NCI-H82 treated with DMSO at 0.1 percent for 48 hours (cell line): ENCODE data around the gene TSEN15.
"Not testable (repeated sequence)": the region's sequence is repeated elsewhere in the genome, so short reads cannot be mapped to it uniquely, and the experiment has no call there.

Experiments used
- DNase-seq: peaks from one replicate; lab custom pipeline; 2025; ENCODE audit not compliant: unreplicated experiment; lab: John Stamatoyannopoulos, UW

TSEN15 gene

DNA sequence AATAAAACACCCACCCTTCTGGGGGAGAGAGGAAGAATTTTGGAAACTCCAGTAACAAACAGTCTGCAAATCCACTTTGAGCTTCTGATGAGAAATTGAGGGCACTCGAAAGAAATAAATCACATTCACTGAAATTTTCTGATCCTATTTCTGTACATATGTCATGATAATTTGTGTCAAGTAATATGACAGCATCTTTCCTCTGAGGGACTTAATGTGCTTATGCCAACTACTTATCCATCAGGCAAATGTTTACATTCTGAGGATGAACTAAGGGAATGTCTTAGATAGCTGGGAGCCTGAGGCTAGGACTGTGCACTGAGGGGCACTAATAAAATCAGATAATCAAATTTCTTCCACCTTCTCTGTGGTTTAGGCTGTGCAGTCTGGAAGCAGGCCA, 44.5 kb downstream of the TSEN15 start:
- DNase-seq: no peak

DNA sequence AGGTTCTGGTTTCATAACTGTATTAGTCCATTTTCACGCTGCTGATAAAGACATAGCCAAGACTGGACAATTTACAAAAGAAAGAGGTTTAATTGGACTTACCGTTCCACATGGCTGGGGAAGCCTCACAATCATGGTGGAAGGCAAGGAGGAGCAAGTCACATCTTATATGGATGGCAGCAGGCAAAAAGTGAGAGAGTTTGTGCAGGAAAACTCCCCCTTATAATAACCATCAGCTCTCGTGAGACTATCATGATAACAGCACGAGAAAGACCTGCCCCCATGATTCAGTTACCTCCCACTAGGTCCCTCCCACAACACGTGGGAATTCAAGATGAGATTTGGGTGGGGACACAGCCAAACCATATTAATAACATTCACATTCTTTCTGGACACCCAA, 45.0 kb downstream of the TSEN15 start:
- not testable (repeated sequence) for DNase-seq

- no peak for DNase-seq
Measured at GRCh38 chr1:184101141-184101540, 49.6 kb downstream of the TSEN15 start.

- no peak for DNase-seq
Measured at GRCh38 chr1:184101571-184101970, 50.0 kb downstream of the TSEN15 start.

DNA sequence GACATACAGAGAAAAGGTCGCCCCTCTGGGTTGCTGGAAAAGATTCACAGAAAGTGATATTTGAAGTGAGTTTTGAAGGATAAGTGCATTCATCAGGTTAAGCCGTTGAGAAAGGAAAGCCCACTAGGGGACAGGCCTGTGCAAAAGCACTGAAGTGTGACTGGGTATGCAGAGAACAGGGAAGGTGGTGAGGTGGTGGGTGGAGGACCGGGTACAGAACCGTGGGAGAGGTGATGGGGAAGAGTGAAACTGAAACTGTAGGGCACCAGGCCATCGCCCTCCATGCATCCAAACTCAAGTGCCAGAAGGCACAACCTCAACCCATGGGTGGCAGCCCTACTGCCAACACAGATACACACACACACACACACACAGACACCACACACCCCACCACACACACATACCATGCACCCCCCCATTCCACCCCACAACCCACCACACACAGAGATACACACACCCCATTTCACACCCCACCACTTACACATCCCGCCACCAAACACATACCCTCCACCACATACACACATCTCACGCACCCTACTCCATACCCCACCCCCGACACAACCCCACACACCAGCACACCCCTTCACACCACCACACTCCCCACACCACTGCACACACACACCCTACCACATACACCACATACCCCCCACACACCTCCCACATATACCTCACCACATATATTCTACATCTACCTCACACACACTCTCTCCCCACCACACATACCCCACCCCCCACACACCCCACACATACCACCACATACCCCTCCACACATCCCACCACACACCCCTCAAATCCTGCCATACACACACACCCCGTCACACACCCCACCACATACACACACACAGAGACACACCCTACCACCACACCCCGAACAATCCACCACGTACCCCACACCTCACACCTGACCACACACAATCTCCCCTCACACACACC, 59.0 kb downstream of the TSEN15 start:
- no peak for DNase-seq

- no peak for DNase-seq
Measured at GRCh38 chr1:184112176-184112948, 60.8 kb downstream of the TSEN15 start.

- DNase-seq: no peak
Measured at GRCh38 chr1:184113251-184113650, 61.7 kb downstream of the TSEN15 start.

- no peak for DNase-seq
Measured at GRCh38 chr1:184114818-184115398, 63.4 kb downstream of the TSEN15 start.

GRCh38 chr1:184116287-184116686, 64.8 kb downstream of the TSEN15 start:
- no peak for DNase-seq

GRCh38 chr1:184118046-184118445, 66.5 kb downstream of the TSEN15 start:
- DNase-seq: no peak
